Thymus (tissue), 11 donors: ENCODE data around the gene ATF3. TPM values are rescaled to one million over a fixed set of nuclear protein-coding genes. Genes with fewer than 3 reads are reported as not detected.

Experiments
- DNase-seq, 9 donors: peaks; one replicate each; pipeline ENCODE4 v3.0.0-alpha.2; 2013; ENCODE audit warnings: low spot score in 9 of 9, low read depth in 6 of 9, missing footprints in 1 of 9
- H3K27ac ChIP-seq, 2 donors: one replicate each; pipeline ENCODE4 v1.5.1; 2013; ENCODE audit warnings: control low read depth in 1 of 2, low read depth in 1 of 2, low read length in 1 of 2, mild to moderate bottlenecking in 1 of 2, moderate library complexity in 1 of 2
- H3K27me3 ChIP-seq, 2 donors: one replicate each; pipeline ENCODE4 v1.5.1; 2013; ENCODE audit warnings: low read length in 1 of 2; ENCODE audit not compliant: control insufficient read depth in 2 of 2, insufficient read depth in 1 of 2
- H3K36me3 ChIP-seq, 2 donors: one replicate each; pipeline ENCODE4 v1.5.1; 2013; ENCODE audit warnings: low read length in 1 of 2, mild to moderate bottlenecking in 1 of 2, moderate library complexity in 1 of 2; ENCODE audit not compliant: control insufficient read depth in 2 of 2, insufficient read depth in 2 of 2
- H3K4me1 ChIP-seq, 2 donors: one replicate each; pipeline ENCODE4 v1.5.1; 2013; ENCODE audit warnings: low read length in 2 of 2; ENCODE audit not compliant: control insufficient read depth in 2 of 2, insufficient read depth in 2 of 2
- H3K4me3 ChIP-seq, 2 donors: one replicate each; pipeline ENCODE4 v1.5.1; 2013; ENCODE audit warnings: low read length in 2 of 2, control low read depth in 1 of 2, mild to moderate bottlenecking in 1 of 2
- H3K9me3 ChIP-seq, 2 donors: one replicate each; pipeline ENCODE4 v1.5.1; 2013; ENCODE audit warnings: low read length in 1 of 2, mild to moderate bottlenecking in 1 of 2; ENCODE audit not compliant: control insufficient read depth in 2 of 2, insufficient read depth in 1 of 2
- whole genome bisulfite sequencing: extraction: QIAGEN DNeasy Blood & Tissue Kit; methylation state at CpG from one replicate; pipeline ENCODE4 v1.1.7; 2013; 5-methylcytosine and 5-hydroxymethylcytosine counted together
- polyA plus RNA-seq: library from polyadenylated mRNA; stranded (reverse); fragments of 200-250 nt; gene quantifications from one replicate; pipeline ENCODE4 v1.2.3, GENCODE V29; 2013
- total RNA-seq: library from RNA; stranded (reverse); fragments of 120-200 nt; gene quantifications from one replicate; pipeline ENCODE4 v1.2.4, GENCODE V29; 2013
- donor health status: healthy.

The ATF3 gene
- total and polyA plus RNA-seq, 2 donors: 4.4 to 34.6 TPM

DNA sequence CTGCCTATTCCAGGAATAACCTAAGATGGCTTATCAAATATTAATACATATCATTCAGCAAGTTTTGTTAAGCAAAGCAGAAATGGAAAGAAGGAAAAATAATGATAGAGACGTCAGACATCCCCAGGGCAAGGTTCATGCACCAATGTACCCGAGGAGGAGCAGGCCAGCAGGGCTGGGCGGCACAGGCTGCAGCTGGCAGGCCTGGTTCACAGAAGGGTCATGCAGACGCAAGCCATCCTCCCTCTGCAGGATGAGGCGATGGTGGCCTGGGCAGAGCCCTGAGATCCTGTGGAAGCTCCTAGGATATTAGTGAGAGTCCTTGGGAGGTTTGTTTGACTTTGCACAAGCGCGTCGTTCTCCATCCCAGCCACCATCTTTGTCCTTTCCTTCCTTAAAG, 61.0 kb downstream of the ATF3 start:
- Histone ChIP-seq H3K4me3 (no peak overlapping the region), H3K36me3 (no peaks in the 10 kb centered on the region), H3K27ac (no peak overlapping the region), H3K4me1 (peaks cover 0 to 25% of the 10 kb centered on the region in 2 donors), H3K9me3 (no peaks in the 10 kb centered on the region), H3K27me3 (peaks cover 0 to 2% of the 10 kb centered on the region in 2 donors)
- WGBS: 98% methylated on average over 8 of the region's 8 CpGs
- DNase-seq: no peak

- H3K9me3 ChIP-seq: no peaks in the 10 kb centered on the region
- H3K4me1 ChIP-seq: peaks cover 0 to 21% of the 10 kb centered on the region in 2 donors
- 93% methylated on average over 7 of the region's 7 CpGs for WGBS
- H3K4me3 ChIP-seq: no peak overlapping the region
- no peak for DNase-seq
- no peaks in the 10 kb centered on the region for H3K36me3 ChIP-seq
- no peak overlapping the region for H3K27ac ChIP-seq
- H3K27me3 ChIP-seq: peaks cover 0 to 2% of the 10 kb centered on the region in 2 donors
Measured at GRCh38 chr1:212670301-212670700, 61.7 kb downstream of the ATF3 start.

Other genes starting within 250 kb of the ATF3 start
- gene PACC1, start 193.9 kb upstream of the ATF3 start, total RNA-seq: 17.1 TPM
- gene PACC1, start 193.9 kb upstream of the ATF3 start, polyA plus RNA-seq: 13.7 TPM
- 36.4 TPM for gene NENF, start 175.8 kb upstream of the ATF3 start, total RNA-seq
- gene NENF, start 175.8 kb upstream of the ATF3 start, polyA plus RNA-seq: 52.2 TPM
- 21.6 TPM for gene BATF3, start 91.1 kb downstream of the ATF3 start, total RNA-seq
- 27.2 TPM for gene BATF3, start 91.1 kb downstream of the ATF3 start, polyA plus RNA-seq
- gene NSL1, start 183.0 kb downstream of the ATF3 start, total RNA-seq: 48.8 TPM
- gene NSL1, start 183.0 kb downstream of the ATF3 start, polyA plus RNA-seq: 23.8 TPM
- gene TATDN3, start 183.1 kb downstream of the ATF3 start, total RNA-seq: 19.1 TPM
- 19.1 TPM for gene TATDN3, start 183.1 kb downstream of the ATF3 start, polyA plus RNA-seq
- 0.33 TPM for gene SPATA45, start 238.9 kb downstream of the ATF3 start, total RNA-seq
- gene SPATA45, start 238.9 kb downstream of the ATF3 start, polyA plus RNA-seq: 0.18 TPM
- gene FLVCR1, start 249.5 kb downstream of the ATF3 start, total RNA-seq: 8.7 TPM
- gene FLVCR1, start 249.5 kb downstream of the ATF3 start, polyA plus RNA-seq: 7.3 TPM